ENCODE data around the gene SLC19A2.

- TF ChIP-seq GATA3 (IDR thresholded peaks at IDR 0.05; ENCODE audit: low read depth, low read length): no peak
- no peak for TF ChIP-seq GATA2 (IDR thresholded peaks at IDR 0.05; ENCODE audit: low read depth, low read length)
These were observed 1.4 kb upstream of the SLC19A2 start for GRCh38 chr1:169487133-169487532.

Measured in SH-SY5Y (cell line).